Glomerular visceral epithelial cell (primary cell): ENCODE measurements around the gene NPC2.

ENCODE experiments used
- DNase-seq: peaks from one replicate; pipeline ENCODE4 v3.0.0-alpha.2; 2016; ENCODE audit errors: extremely low spot score

The NPC2 gene

DNA sequence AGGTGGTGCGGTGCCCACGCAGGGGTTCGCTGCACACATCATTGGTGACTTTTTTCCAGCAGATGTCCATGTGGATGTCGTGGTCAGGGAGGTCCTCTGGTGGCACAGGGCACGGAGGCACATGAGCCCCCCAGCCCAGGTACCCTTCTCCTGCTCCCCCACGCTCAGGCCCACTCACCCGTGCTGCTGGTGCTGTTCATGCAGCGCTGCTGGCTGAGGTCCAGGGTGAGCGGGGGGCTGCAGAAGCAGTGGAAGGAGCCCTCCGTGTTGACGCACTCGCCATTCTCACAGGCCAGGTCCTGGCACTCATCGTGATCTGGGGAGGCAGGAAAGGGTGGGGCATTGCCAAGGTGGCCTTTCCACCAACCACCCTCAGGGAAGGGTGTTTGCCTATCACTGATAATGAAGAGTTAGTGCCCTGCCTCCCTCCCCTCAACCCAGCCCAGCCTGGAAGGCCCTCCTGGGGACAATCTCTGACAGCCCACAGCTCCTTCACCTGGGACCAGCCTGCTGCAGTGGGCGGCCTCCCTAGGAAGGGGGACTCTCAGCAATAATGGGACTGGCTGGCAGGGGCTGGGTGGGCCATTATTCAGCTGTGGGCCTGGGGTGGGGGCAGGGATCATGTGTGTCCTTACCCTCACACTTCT, 10.3 kb upstream of the NPC2 start:
- DNase-seq: no peak

DNA sequence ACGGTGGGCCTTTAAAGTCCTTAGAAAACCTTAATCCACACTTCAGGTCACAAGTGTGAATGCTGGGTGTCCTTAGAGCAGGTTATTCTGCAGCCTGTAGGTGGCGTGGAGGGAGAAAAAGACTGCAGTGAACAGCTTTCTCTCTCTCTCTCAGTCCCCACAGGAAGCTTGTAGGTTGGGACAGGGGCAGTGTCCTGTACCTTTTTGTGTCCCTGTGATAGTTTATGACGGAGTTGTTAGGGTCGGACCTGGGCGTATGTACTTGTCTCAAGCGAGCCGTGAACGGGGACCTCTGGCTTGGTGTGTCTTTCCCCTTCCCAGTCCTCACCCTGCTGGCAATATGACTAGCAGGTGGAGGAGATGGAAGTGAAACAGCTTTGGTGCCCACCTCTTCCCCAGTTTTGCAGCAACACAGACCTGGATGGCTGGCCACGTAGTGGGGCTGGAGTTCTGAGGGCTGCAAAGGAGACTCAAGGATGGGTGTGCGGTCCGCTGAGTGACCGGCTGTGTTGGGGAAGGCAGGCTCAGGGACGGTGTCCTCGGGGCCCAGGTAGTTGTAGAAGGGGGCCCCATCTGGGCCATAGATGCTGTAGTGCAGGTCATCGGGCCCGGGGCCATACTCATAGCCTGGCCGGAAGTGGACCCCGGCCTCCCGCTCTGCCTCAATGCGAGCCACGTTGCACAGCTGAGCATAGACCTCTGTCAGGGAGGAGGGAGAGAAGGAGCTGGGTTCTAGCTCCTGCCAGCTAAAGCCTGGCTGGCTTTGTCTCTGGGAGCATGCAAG, 9.3 kb upstream of the NPC2 start:
- DNase-seq: peak; percentile 46

DNA sequence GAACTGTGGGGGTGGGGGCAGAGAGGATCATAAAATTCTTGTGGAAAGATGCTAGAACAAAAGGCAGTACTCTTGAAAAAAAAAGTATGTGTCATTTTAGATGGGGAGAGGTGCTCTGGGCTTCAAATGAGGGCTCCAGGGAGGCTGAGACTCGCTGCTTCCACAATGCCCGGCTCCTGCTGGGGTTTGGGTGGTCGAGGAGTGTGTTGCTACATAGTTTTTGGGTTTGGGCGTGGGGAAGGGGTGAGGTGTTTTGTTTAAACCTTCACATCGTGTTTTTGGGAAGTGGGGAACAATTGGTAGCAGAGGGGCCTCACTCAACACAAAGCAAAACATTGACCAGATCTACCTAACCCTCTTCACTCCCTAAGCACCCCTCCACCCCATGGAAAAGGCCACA, 8.6 kb upstream of the NPC2 start:
- no peak for DNase-seq

DNA sequence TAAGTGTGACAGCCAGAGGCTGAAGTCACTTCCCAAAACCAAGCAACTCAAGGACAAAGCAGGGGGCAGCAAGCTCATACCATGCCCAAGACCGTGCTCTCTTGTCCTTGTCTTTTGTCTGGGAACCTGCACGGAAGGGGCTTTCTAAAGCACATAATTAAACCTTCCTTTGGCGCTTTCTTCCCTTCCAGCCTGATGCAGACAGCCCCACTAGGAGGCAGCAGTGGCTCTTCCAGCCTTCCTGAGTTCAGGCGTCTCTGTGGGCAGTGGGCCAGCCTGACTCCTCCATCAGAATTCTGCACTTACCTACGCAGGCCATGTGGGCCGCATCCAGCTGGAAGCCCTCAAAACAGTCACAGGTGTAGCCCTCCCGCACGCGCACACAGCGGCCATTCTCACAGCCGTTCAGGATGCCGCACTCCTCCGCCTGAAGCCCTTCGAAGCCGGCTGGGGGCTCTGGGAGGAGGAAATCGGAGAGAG, 8.1 kb upstream of the NPC2 start:
- peak; percentile 65 for DNase-seq

DNA sequence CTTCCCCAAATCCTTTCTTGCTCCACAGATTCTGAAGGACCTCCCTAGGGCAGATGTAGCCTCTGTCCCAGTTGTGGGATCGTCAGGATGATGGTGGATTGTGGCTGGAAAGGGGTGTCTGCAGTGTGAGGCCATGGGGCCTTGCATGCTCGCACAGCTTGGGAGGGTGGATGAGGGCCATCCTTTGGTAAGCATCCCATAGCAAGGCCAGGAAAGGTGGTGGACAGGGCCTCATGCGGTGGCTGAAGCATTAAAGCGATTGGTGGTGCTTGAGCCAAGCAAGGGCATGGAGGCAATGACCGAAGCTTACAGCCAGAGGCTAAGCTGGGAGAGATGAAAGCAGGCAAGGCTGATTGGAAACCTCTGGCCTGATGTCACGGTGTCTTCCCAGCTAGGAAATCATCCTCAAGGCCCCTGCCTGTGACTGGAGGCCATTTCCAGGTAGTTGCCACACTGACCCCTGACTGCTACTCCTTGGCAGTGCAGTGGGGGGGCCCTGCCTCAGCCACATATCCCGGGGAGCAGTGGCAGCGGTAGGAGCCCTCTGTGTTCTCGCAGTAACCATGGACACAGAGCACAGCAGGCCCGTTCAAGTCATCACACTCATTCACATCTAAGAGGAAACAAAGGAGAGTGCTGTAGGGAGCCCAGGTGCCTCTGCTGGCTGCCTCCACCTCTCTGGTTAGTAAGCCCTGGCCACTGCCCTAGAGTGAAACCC, 7.5 kb upstream of the NPC2 start:
- no peak for DNase-seq

DNA sequence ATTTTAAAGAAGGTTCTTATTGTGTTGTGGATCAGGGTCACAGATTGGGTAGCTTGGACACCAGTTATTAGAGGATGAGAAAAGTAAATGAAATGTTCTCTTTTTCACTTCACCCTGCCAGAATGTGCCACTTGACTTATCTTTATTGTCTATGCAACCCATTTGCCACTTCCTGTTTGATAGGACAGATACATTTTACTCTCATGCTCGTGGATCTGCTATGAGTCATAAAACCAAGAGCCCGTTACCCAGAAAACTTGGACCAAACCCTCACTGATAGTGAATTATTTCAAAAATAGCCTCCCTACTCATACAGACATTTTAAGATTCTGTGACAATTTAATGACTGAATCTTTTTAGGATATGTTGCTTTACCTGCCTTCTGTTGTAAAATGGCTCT, 2.3 kb upstream of the NPC2 start:
- DNase-seq: no peak

DNA sequence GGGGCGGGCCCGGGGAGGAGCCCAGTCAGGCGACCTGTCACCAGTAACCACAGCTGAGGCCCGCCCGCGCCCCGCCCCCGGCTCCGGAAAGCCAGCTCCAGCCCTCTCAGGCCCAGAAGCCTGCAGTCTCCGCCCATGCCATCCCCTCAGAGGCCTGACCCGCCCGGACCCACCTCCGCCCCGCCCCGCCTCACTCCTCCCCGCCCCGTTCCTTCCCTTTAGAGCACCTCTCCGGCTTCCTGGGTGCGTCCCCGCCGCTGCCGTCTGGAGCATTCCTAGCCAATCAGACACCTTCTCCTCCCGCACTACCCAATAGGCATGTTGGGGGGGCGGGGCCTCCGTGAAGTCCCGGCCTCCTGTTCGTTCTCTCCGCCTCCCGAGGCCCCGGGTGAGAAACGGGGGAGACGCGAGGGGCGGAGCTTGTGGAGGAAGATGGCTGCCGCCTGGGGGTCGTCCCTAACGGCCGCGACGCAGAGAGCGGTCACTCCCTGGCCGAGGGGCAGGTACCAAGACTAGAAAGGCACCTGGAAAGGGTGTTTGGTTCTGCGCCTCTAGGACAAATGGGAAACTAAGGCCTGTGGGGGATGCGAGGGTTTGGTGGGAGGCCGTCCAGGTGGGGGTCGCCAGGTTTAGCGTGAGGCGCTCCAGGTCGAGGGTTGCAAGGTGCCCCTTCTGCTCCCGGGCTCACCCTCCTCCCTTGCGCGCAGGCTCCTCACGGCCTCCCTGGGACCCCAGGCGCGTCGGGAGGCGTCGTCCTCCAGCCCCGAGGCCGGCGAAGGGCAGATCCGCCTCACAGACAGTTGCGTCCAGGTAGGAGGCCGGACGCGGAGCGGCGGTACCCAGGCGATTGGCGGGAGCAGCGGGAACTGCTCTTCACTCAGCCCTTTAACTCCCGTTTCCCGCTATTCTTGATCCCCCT, 497 bp upstream of the NPC2 start, which contains the start of gene ISCA2:
Gene ISCA2, plus strand, starts transcription at position 423 of the 919 bp plus-strand sequence. Its CDS starts 10 bp downstream, at position 433.
- peak; percentile 100 for DNase-seq

DNA sequence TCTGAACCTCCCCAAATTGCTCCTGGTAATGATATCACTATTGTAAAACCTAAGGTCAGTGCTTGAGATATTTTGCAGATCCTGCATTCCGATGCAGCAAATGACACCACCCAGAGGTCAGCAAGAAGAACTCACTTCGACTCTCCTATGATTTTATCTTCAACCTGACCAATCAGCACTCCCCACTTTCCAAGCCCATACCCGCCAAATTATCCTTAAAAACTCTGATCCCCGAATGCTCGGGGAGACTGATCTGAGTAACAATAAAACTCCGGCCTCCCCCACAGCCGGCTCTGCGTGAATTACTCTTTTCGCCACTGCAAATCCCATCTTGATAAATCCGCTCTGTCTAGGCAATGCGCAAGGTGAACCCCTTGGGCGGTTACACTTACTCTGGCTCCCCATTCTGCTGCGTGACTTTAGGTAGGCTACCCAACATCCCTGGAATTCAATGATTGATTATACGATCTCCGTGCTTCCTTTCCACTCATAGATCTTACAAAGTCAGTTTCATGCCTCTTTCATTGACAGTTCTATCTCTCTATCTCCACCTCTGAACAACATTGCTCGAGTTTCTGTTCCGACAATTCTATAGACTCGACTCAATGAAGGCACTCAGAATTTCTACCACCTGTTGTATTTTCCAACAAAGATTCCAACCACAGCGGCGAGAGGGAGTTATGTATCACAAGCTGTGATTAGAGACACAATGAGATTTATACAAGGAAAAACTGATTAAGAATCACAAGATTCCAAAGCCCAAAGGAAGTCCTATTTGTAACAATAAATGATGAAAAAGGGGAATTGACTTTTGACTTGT, 939 bp downstream of the NPC2 start:
- peak; percentile 66 for DNase-seq

DNA sequence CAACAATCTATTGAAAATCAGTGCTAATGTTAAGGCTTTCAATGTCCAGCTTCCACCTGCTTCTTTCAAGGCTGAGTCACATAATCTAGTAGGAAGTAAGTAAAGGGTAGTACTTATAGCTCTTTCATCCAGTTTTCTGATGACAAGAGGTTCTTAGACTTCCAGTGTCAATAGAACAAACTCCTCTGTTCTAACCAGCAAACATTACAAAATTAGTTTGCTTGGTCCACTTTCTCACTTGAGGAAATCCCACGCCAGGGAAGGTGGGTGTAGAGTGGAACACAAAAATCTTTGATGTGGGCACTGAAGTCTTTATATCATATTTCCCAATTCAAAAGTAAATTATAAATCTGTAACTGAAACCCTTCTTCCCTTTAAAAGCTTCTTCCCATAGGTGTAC, 2.6 kb downstream of the NPC2 start:
- no peak for DNase-seq

DNA sequence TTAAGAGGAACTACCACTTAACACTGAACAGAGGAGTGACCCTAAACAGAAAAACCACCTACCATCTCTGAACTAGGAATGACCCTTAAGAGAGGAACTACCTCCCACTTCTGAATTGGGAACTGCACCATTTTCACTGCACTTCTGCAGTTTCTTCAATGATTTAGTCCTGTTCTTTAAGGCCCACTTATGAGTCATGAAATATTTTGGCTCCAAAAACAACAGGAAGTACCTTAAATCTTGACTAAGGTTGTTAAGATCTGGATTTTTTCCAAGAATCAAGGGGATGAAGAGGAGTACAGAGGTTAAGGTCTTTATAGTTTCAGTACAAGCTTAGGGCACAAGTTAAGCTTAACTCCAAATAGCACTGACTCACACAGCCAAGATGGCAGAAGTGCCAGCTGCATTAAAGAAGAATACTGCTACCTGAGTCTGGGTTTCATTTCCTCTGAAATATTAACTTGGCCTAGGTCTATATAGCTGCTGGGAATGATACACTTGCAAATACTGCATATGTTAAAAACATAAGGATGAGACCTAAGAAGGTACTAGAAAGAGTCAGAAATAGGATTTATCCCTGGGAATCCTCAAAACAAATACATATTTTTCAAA, 4.2 kb downstream of the NPC2 start:
- DNase-seq: peak; percentile 73

DNA sequence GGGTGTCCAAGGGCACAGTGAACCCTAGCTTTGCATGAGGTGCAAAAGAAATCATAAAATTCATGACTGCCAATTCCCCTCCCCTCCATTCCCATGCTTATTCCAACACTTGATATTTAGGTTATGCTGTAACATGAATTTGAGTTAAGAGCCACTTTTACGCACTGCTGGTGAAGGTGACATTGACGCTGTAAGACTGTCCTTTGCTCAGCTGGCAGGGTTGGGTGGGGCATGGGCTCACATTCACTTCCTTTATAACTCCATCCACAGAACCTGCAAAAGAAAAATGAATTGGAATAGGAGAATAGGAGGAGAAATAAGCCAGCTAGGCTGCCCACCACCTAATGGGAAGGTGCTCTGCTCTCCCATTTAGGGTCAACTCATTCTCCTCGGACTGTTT, 6.9 kb downstream of the NPC2 start:
- DNase-seq: no peak

DNA sequence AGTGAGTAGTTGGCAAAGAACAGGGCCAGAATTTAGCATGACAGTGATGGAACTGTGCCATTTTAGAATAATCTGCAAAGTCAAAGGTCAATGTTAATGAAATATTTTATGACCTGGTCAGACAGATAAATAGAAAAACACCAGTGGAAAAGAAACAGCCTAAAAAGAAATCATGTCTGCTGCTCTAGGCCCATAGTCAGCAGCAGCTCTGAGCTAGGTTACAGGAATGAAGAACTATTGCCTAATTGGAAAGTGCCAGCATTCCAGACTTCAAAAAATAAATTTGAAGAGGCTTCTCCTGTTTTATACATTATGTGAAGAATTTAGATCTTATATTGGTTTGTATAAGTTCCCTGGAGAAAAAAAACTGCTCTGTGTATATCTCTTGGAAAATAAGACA, 9.8 kb downstream of the NPC2 start:
- DNase-seq: no peak

DNA sequence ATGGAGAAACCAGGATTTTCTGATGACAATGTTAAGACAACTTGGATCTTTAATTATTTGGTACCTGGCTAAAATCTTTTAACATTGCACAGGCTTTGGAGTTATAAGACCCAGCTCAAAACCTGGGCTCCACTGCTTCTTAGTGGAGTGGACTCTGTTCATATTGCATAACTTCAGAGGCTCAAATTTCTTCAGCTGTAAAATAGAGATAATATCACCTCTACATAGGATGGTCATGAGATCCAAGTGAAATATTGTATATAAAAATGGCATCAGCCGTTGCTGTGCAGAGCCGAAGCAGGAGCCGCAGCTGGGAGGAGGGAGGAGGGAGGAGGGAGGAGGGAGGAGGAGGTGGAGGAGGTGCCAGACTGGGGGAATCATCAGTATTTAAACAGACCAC, 10.5 kb downstream of the NPC2 start:
- DNase-seq: no peak

DNA sequence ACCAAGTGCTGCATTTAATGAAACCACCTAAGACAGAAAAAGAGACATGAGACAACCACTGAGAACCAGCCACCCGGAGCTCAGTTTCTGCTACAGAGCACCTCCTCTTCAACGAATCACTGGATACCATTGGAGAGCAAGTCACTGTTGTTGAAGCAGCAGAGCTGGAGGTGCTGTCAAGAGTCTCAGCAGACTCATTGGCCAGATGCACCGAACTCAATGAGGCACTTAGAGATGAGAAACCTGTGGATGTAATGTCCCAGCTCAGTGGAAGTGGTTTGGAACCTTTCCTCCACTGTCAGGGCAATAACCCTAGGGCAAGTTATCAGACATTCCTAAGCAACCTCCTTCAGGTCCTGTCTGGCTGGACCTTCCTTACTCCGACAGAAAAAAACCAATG, 13.1 kb downstream of the NPC2 start:
- no peak for DNase-seq

DNA sequence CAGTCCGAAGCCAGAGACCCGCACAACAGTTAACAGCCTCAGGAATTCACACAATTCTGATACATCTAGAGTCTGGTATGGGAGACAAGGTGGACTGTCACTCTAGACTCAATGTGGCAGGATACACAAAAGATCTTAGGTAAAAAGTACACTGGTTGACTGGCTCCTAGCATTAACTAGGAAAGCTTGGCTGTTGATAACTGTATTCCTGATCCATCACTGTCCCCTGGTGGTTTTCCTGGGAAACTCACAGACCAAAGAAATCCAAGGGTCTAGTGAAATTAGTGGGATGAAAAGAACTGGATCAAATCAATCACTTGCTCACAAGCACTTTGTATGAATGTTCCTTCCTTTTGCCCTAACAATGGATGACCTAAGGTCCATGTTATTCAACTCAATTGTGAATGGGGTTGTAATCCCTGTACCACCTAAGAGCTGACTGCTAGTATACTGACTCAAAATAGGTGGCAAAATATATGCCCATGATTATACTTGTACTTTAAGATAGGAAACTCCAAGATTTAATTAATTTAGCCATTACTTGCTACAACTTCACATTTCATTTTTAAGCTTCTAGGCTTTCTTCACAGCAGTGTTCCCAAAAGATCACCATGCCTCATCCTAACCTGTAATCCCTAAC, 14.0 kb downstream of the NPC2 start:
- no peak for DNase-seq

DNA sequence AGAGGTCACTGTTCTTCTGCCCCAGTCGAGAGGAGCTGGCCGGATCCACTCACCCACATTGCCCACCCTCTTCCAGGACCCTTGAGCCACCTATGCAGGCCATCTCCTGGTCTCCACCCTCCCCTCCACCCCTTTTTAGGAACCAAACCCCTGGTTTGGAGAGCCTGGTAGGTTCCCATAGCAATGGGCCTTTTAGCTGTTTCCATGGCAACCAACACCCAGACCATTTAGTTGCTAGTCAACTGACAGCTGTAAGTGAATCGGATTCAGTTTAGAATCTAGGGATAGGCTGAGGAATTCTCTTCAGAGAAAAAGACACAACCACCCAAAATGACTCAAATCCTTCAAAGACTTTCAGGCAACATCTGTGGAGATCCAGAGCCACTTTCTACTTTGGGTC, 16.5 kb downstream of the NPC2 start:
- no peak for DNase-seq

DNA sequence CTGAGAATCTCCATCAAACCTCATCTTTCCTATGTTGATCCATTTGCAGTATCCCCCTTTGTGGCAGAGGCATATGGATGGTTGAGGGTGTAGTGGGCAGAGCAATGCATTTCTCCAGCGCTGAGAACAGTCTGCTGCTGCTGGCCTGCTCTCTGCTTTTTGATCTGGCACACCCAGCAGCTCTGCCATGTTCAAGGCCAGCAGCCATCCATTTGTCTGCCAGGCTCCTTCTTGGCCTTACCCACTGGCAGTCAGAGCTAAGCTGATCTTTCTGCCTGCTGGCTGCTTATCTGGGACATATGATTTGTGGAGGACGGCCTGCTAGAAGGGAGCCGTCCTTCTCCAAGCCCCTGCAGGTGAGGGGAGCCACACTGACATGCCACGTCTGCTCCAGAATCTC, 17.0 kb downstream of the NPC2 start:
- DNase-seq: no peak

DNA sequence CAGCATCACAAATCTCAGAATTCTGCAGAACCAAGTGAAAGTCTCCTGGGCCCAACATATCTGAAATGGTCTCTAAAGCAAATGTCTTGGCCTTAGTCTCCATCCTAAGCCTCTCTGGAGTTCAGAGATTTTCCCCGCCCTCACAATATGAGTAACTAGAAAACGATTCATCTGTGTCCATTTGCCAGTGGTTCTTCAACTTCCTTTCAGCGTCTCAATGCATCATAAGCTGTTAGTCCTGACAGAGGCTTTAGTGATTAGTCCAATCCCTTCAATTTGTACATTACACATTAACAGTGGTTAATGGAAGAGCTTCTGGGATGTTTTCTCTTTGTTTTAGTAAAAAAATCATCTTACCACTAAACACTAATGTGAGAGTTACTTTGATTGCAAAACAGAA, 17.4 kb downstream of the NPC2 start:
- peak; percentile 52 for DNase-seq

DNA sequence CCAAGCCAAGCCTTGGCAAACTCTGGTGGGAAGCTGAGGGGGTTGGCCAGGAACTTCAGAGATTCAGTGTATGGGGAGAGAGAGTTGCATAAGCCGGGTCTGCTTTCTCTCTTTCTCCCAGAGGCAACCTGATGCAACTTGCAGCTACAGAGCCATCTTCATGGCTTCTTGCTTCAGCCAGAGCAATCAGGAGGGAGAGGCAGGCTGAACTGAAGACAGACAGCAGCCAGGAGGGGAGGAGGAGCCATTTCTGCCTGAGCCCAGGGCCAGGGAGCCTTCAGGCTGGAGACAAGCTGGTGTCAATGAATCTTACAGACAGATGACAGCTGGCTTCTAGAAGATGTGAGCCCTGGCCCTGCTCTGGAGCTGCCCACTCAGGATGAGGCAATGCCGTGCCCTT, 18.7 kb downstream of the NPC2 start:
- DNase-seq: no peak

DNA sequence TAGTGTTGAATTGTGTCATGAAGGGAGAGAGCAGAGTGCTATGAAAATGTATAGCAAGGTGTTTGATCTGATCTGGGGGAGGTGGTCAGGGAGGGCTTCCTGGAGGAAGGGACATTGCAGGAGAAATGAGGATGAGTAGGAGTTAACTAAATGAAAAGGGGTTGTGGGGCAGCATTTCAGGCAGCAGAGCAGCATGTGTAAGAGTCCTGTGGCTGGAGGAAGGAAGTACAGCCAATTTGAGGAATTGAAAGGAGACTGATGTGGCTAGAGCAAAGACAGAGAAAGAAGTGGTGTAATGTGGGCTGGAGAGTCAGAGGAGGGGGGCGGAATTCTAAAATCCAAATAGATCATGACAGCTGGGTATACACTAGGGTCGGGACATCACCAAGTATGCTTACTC, 20.5 kb downstream of the NPC2 start:
- no peak for DNase-seq
